Articular chondrocyte of knee joint (primary cell): ENCODE measurements around the gene MYLK. TPM values are rescaled to one million over a fixed set of nuclear protein-coding genes. Genes with fewer than 3 reads are reported as not detected.

ENCODE experiments used
- small RNA-seq: library from RNA; depleted of rRNA; stranded (forward); fragments of <200 nt; gene quantifications from one replicate; pipeline ENCODE3, GENCODE V24; 2012
- total RNA-seq: library from RNA; depleted of rRNA; stranded (reverse); fragments of >200 nt; gene quantifications from 2 replicates; pipeline ENCODE4 v1.2.3, GENCODE V29; 2012

MYLK gene
- total RNA-seq: 290 and 324 TPM in 2 replicates

DNA sequence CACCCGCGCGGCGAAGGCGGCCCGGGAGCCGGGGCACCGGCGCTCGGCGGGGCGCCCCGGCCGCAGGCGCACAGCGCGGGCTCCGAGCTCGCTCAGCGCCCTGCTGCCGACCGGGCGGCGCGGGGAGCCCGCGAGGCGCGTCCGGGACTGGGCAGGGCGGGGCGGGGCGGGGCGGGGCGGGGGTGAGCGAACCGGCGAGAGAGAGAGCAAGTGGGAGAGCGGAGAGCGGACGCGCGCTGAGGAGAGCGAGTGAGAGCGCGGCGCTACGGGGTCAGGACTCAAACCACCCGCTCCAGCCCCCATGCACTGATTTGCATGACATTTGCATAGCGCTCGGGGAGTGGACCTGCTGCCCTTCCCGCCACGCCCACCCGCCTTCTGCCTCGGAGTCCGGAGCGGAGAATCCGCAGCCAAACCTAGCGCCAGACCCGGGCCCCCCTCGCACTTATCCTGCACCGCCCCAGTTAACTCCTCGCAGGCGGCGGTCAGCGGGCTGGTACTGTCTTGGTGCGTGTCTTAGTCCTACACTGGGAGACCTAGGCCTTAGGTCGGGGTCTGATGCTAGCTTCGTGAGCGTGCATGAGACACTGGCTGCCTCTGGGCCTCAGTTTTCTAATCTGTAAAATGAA lies at the start of gene MYLK:
TSS of gene MYLK (minus strand) at position 130 of the 629 bp plus-strand sequence. CDS start 90,491 bp downstream, outside the sequence.

GRCh38 chr3:123584988-123585937 lies 298.9 kb downstream of the MYLK start, which contains the start of gene HACD2:
TSS of gene HACD2 (minus strand) at chr3:123585053. CDS start at chr3:123585027, 26 bp downstream.

Small RNAs within 50 kb of the gene (small RNA-seq; reads per million reads assigned to genes)
- gene RF00392: not detected

Other genes starting within 250 kb of the MYLK start
- gene CCDC14, start 76.9 kb upstream of the MYLK start, total RNA-seq: 59.8 and 71.9 TPM in 2 replicates
- 0.22 TPM in 1 of 2 replicates, not detected in the other for gene ROPN1, start 107.8 kb upstream of the MYLK start, total RNA-seq
- gene KALRN, start 149.0 kb upstream of the MYLK start, total RNA-seq: 29.4 and 37.4 TPM in 2 replicates